GM12874 (cell line): ENCODE measurements around the gene ZCCHC13.
A peak's percentile ranks its signal among the peaks of the same experiment; 100 is the strongest.

ENCODE experiments used
- TF ChIP-seq, protein P1 (sequence below): IDR thresholded peaks from 2 replicates; pipeline ENCODE4 v1.5.1; 2011; ENCODE audit warnings: low read depth, mild to moderate bottlenecking, control low read depth, low read length, moderate library complexity; ENCODE audit not compliant: insufficient read depth

The ZCCHC13 gene

DNA sequence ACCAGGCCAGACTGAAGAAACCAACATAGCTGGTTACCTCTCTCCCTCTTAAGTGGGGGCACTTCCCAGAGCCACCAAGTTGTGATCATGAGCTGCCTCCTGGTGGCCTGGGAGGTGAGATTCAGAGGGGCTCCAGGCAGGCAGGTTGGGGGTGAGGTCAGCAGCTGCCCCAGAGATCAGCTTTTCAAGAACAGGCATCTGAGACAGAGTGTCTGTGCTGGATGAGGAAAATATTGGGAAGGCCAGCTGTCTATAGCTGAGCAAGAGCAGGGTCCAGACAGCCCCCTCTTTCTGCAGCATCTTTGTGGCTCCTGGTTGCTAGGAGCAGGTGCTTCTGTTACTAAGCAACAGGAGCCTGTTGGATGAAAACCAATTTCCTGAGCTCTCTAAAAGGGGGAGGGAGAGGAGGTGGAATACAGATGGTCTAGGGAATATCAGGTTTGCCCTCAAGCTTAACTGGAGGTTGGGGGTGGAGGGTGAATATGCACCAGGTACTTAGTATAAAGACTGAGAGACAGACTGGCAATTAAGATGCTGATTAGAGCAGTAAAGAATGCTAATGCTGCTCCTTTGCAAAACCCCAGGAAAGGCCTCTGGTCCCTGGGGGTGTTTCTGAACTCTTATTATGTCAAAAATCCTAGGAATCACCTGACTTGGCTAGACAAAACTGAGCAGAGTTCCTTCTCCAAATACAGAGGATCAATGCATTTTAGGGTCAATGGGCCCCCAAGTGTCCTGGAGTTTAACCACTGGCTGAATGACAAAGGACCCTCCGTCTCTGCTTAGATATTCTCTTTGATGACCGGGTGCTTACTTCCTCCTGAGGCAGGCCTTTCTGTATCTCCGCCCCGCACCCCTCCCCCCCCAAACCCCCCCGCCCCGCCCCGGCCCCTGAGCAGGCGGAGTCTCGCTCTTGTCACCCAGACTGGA, 21.4 kb downstream of the ZCCHC13 start:
- TF ChIP-seq, protein P1, sequence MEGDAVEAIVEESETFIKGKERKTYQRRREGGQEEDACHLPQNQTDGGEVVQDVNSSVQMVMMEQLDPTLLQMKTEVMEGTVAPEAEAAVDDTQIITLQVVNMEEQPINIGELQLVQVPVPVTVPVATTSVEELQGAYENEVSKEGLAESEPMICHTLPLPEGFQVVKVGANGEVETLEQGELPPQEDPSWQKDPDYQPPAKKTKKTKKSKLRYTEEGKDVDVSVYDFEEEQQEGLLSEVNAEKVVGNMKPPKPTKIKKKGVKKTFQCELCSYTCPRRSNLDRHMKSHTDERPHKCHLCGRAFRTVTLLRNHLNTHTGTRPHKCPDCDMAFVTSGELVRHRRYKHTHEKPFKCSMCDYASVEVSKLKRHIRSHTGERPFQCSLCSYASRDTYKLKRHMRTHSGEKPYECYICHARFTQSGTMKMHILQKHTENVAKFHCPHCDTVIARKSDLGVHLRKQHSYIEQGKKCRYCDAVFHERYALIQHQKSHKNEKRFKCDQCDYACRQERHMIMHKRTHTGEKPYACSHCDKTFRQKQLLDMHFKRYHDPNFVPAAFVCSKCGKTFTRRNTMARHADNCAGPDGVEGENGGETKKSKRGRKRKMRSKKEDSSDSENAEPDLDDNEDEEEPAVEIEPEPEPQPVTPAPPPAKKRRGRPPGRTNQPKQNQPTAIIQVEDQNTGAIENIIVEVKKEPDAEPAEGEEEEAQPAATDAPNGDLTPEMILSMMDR: no peak

DNA sequence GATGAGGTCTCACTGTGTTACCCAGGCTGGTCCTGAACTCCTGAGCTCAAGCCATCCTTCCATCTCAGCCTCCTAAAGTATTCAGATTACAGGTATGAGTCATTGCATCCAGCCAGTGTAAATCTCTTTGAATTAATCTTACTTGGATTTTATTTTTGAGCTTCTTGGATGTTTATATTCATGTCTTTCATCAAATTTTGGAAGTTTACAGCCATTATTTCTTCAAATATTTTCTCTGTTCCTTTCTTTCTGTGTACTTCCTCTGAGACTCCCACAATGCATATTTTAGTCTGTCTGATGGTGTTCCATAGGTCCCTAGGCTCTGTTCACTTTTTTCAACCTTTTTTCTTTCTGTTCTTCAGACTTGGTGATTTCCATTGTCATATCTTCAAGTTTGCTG, 34.9 kb downstream of the ZCCHC13 start:
- TF ChIP-seq, protein P1: no peak

DNA sequence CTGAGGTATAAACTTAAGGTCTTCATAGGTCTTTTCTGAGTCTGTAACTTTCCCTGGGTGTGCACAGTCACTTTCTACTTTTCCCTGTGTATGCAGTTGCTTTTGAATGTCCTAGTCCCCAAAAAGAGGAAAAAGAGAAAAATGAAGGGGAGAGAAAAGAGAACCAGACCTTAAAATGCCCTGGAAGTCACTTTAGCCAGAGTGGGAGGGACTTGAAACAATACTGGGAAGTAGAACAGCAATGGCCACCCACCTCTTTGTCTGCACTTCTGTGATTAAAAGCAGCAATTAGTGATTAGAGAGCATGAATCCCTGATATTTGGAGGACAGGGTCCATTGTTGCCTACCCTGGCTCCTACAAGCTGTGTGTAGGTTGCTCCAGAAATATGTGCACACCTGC, 36.1 kb downstream of the ZCCHC13 start:
- TF ChIP-seq, protein P1: no peak

DNA sequence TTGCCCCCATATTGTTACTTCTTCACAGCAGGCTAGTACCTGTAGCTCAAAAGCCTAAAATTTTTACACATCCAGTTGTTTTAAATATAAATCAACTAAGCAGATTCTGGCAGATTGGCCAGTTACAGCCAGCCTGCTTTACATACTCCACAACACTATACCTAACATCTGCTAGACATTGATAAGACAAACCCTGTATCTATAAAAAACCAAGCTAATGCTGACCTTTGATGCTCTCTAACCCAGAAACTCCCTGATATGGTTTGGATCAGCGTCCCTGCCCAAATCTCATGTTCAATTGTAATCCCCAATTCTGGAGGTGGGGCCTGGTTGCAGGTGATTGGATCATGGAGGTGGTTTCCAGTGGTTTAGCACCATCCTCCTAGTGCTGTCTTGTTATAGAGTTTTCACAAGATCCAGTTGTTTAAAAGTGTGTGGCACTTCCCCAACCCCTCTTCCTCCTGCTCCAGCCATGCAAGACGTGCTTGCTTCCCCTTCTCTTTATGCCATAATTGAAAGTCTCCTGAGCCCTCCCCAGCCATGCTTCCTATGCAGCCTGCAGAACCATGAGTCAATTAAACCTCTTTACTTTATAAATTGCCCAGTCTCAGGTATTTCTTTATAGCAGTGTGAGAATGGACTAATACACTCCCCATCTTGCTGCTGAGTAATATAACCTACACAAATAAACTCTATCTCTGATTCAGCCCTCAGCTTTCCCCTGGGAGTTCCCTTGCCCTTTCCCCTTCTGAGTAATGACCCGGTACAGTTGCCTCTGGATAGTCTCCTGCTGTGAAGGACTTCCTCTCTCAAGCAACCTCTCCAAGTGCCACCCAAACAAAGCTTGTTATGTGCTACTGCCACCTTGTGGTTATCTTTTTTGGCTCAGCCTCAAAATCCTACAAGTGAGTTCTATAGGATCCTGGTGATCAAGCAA, 39.6 kb downstream of the ZCCHC13 start:
- TF ChIP-seq, protein P1: peak; percentile 47; the same call in 1 of the 2 replicates

DNA sequence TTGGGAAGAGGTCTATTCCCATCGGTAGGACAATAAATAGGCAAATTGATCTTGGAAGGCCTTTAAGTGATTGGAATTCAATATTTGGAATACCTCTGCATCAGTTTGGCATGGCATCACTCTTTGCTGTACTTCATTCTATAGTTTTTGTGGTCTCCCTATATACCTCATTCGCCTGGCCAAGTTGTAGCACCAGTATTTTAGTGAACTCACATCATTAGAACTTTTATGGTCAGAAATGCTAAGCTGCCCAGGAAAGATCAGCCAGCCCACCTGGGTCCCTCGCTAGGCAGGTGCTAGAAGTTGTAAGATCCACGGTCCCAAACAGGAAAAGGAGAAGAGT, 40.3 kb downstream of the ZCCHC13 start:
- TF ChIP-seq, protein P1: no peak

DNA sequence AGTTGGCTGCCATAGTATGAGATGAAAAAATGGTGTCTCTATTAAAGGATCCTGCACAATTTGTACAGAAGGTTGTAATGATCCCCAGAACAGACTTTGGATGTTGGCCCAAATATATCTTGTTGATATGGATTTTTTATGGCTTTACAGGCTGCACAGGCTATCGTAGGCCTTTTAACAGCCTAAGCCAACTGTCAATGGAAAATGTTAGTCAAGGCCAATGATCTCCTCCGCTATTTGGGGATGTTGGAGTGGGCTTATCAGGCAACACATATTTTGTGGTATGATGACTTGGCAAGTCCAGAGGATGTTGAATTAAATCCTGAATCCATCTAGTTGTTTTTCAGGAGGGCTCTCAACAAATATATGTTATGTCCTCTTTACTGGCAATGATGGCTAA, 42.1 kb downstream of the ZCCHC13 start:
- TF ChIP-seq, protein P1: no peak

DNA sequence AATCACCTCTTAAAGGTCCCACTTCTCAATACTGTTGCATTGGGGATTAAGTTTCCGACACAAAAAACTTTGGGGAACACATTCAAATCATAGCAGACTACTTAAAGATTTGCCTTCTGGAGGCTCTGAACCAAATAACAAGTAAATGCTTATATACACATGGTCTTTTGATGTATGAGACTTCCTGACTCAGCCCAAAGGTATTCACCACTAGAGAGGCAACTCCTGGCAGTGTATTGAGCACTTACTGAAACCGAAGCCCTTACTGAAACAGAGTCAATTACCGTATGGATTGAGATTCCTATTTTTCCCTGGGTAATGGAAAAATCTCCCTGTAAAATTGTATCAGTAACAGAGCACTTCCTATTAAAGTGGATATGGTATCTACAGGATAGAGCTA, 45.4 kb downstream of the ZCCHC13 start:
- TF ChIP-seq, protein P1: no peak
